Left lung (tissue), 10 donors: ENCODE measurements around the gene MAPKAPK5. TPM values are rescaled to one million over a fixed set of nuclear protein-coding genes. Genes with fewer than 3 reads are reported as not detected.
"Not testable (repeated sequence)": the region's sequence is repeated elsewhere in the genome, so short reads cannot be mapped to it uniquely, and the experiment has no call there.

Experiments used
- ATAC-seq: fragments of 200-7000 bp; cut with Tn5 transposase; one replicate; pipeline ENCODE4 v1.9.1; 2020; ENCODE audit warnings: moderate library complexity
- DNase-seq, 4 donors: peaks; one replicate each; pipeline ENCODE4 v3.0.0-alpha.2; 2013 to 2020
- H3K27ac ChIP-seq, 2 donors: fragments of 200-600 bp; sonication (generic) in 1 of 2; one replicate each; pipeline versions ENCODE4 v1.5.0 to v1.8.0; 2020 to 2021
- H3K27me3 ChIP-seq, 2 donors: fragments of 200-600 bp; sonication (generic) in 1 of 2; one replicate each; pipeline versions ENCODE4 v1.5.0 to v1.8.0; 2020 to 2021
- H3K36me3 ChIP-seq, 2 donors: fragments of 200-600 bp; sonication (generic) in 1 of 2; one replicate each; pipeline versions ENCODE4 v1.5.0 to v1.8.0; 2020 to 2021
- H3K4me1 ChIP-seq, 2 donors: fragments of 200-600 bp; one replicate each; pipeline ENCODE4 v1.8.0; 2021
- H3K4me3 ChIP-seq, 2 donors: fragments of 200-600 bp; sonication (generic) in 1 of 2; one replicate each; pipeline versions ENCODE4 v1.5.0 to v1.8.0; 2020 to 2021; ENCODE audit warnings: mild to moderate bottlenecking in 1 of 2
- H3K9me3 ChIP-seq, 2 donors: fragments of 200-600 bp; sonication (generic) in 1 of 2; one replicate each; pipeline versions ENCODE4 v1.5.0 to v1.8.0; 2020 to 2021
- CTCF ChIP-seq, 2 donors: fragments of 200-600 bp; sonication (generic) in 1 of 2; IDR thresholded peaks; one replicate each; pipeline versions ENCODE4 v1.5.0 to v1.8.0; 2021; ENCODE audit warnings: antibody characterized with exemption in 2 of 2
- intact Hi-C, 2 donors: fragments of 100-400 bp; cut with DNase I; formaldehyde crosslinking; loops; one replicate each; pipeline versions ENCODE4 v1.11.2 to v1.14.2; 2022
- polyA plus RNA-seq, 6 donors: library from polyadenylated mRNA; unstranded; fragments of 120-200 nt; gene quantifications; one replicate each; pipeline ENCODE4 v1.2.1, GENCODE V29; 2013; ENCODE audit not compliant: insufficient read length in 6 of 6
- total RNA-seq, 2 donors: library from RNA; stranded (reverse); fragmentation: NEBNext Ultra II Directional; extraction: Animal tissue kit (Norgen Biotek cat#: 25700); gene quantifications; one replicate each; pipeline ENCODE4 v1.2.1, GENCODE V29; 2021
- donor health status: DM: no; HTN: yes; CAD: no.
- donor health status: DM: no; HTN: no; CAD: no.

Gene MAPKAPK5
- total and polyA plus RNA-seq, 8 donors: 31.7 to 57.9 (median 50.3) TPM

GRCh38 chr12:111826992-111827391 is 15.0 kb upstream of the MAPKAPK5 start:
- peaks cover 0 to 26% of the 10 kb centered on the region in 2 donors for H3K4me1 ChIP-seq
- no peak overlapping the region for H3K4me3 ChIP-seq
- H3K27ac ChIP-seq: no peak overlapping the region
- no peak for TF ChIP-seq CTCF (IDR thresholded peaks at IDR 0.05)
- H3K36me3 ChIP-seq: no peaks in the 10 kb centered on the region
- intact Hi-C loops: no loop called here
- ATAC-seq (no peak), DNase-seq (no peak)
- H3K9me3 ChIP-seq: no peaks in the 10 kb centered on the region
- H3K27me3 ChIP-seq: no peaks in the 10 kb centered on the region

GRCh38 chr12:111827907-111828306 is 14.1 kb upstream of the MAPKAPK5 start:
- Histone ChIP-seq H3K27ac (no peak overlapping the region), H3K27me3 (no peaks in the 10 kb centered on the region), H3K9me3 (no peaks in the 10 kb centered on the region), H3K36me3 (no peaks in the 10 kb centered on the region), H3K4me3 (no peak overlapping the region), H3K4me1 (peaks cover 0 to 18% of the 10 kb centered on the region in 2 donors)
- DNase-seq (no peak), ATAC-seq (no peak)
- intact Hi-C loops: no loop called here
- TF ChIP-seq CTCF (IDR thresholded peaks at IDR 0.05): no peak

GRCh38 chr12:111828338-111828979 is 13.6 kb upstream of the MAPKAPK5 start:
- DNase-seq (peak in 1 of 4 donors; percentile 12), ATAC-seq (no peak)
- Histone ChIP-seq H3K36me3 (no peaks in the 10 kb centered on the region), H3K9me3 (no peaks in the 10 kb centered on the region), H3K27me3 (no peaks in the 10 kb centered on the region), H3K4me1 (peaks cover 0 to 12% of the 10 kb centered on the region in 2 donors), H3K27ac (no peak overlapping the region), H3K4me3 (no peak overlapping the region)
- TF ChIP-seq CTCF (IDR thresholded peaks at IDR 0.05): no peak
- intact Hi-C loops: no loop called here

DNA sequence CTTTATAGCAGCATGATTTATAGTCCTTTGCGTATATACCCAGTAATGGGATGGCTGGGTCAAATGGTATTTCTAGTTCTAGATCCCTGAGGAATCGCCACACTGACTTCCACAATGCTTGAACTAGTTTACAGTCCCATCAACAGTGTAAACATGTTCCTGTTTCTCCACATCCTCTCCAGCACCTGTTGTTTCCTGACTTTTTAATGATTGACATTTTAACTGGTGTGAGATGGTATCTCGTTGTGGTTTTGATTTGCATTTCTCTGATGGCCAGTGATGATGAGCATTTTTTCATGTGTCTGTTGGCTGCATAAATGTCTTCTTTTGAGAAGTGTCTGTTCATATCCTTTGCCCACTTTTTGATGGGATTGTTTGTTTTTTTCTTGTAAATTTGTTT is 12.4 kb upstream of the MAPKAPK5 start:
- DNase-seq, H3K36me3 ChIP-seq, H3K9me3 ChIP-seq, H3K4me3 ChIP-seq, H3K27me3 ChIP-seq, intact Hi-C loops, H3K27ac ChIP-seq, H3K4me1 ChIP-seq, ATAC-seq: not testable (repeated sequence)

DNA sequence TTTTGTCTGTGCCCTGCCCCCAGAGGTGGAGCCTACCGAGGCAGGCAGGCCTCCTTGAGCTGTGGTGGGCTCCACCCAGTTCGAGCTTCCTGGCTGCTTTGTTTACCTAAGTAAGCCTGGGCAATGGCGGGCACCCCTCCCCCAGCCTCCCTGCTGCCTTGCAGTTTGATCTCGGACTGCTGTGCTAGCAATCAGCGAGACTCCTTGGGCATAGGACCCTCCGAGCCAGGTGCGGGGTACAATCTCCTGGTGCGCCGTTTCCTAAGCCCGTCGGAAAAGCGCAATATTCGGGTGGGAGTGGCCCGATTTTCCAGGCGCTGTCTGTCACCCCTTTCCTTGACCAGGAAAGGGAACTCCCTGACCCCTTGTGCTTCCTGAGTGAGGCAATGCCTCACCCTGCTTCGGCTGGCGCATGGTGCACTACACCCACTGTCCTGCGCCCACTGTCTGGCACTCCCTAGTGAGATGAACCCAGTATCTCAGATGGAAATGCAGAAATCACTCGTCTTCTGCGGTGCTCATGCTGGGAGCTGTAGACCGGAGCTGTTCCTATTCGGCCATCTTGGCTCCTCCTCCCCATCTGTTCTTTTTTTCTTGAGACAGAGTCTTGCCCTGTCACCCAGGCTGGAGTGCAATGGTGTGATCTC is 7.2 kb upstream of the MAPKAPK5 start:
- peak overlapping the region; percentile 39 to 74 for H3K27ac ChIP-seq

GRCh38 chr12:111835531-111836181 is 6.4 kb upstream of the MAPKAPK5 start:
- Histone ChIP-seq H3K4me1 (peaks cover 5 to 20% of the 10 kb centered on the region in 2 donors), H3K27ac (peak overlapping the region; percentile 39 to 74), H3K36me3 (peaks cover 0 to 17% of the 10 kb centered on the region in 2 donors), H3K4me3 (peak overlapping the region in 1 of 2 donors; percentile 30)
- DNase-seq: peak in 1 of 4 donors; percentile 78
- ATAC-seq, intact Hi-C loops, H3K27me3 ChIP-seq, H3K9me3 ChIP-seq: not testable (repeated sequence)

More for the DNA sequence above, 7.2 kb upstream of the MAPKAPK5 start:
- intact Hi-C loops, H3K9me3 ChIP-seq, ATAC-seq, H3K27me3 ChIP-seq: not testable (repeated sequence)
- peak in 2 of 4 donors; percentile 73 to 83 for DNase-seq
- peak overlapping the region in 1 of 2 donors; percentile 30 for H3K4me3 ChIP-seq
- H3K36me3 ChIP-seq: peaks cover 0 to 16% of the 10 kb centered on the region in 2 donors
- peaks cover 0 to 12% of the 10 kb centered on the region in 2 donors for H3K4me1 ChIP-seq
- peak in 1 of 2 donors; percentile 26 for TF ChIP-seq CTCF (IDR thresholded peaks at IDR 0.05)
